ENCODE data around the gene KIF12. TPM values are rescaled to one million over a fixed set of nuclear protein-coding genes. Genes with fewer than 3 reads are reported as not detected.

The KIF12 gene
- total RNA-seq, 1 donor from 2014 or later, result not detected

DNA sequence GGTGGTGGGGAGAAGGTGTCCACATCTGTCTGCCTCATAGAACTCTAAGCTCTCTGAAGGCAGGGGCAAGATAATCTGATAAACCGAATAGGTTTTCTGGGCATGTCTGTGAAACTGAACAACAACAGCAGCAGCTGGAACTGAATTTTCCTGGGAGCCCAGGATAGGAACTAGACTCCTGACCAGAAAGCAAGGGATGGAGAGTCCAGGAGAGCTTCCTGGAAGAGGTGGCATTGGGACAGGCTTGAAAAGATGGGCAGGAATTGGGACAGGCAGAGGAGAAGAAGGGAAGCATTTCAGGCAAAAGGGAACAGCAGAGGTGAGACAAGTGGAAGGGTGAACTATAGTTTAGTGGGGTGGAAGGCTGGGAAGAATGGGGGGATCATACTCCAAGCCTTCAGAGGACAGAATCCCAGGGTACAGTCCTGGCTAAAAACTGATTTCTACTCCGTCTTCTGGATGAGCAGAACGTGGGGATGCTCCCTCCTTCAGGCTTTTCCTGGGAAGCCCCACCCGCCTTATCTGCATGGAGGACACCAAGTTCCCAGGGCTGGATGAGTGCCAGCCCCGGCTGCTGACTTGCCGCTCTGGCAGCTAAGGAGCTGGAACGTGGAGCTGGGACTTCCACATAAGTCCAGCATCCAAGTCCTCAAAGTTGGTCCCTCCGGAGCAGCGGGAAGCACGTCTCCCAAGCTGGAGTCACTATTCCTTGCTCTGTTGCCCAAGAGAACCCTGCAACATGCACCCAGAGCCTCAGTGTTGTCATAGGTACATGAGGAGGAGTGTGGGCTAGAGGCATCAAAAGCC is 13.9 kb upstream of the KIF12 start:
- Mint-ChIP-seq H3K9me3 (no peaks in the 10 kb centered on the region), H3K27ac (ENCODE audit: unreplicated experiment) (no peak overlapping the region), H3K27me3 (ENCODE audit: low read depth) (peaks cover 22% of the 10 kb centered on the region), H3K4me1 (peaks cover 22% of the 10 kb centered on the region), H3K4me3 (no peak overlapping the region), H3K36me3 (ENCODE audit: low read depth) (no peaks in the 10 kb centered on the region)
- DNase-seq (ENCODE audit: low read depth, low spot score), result no peak
- TF ChIP-seq, protein P1, sequence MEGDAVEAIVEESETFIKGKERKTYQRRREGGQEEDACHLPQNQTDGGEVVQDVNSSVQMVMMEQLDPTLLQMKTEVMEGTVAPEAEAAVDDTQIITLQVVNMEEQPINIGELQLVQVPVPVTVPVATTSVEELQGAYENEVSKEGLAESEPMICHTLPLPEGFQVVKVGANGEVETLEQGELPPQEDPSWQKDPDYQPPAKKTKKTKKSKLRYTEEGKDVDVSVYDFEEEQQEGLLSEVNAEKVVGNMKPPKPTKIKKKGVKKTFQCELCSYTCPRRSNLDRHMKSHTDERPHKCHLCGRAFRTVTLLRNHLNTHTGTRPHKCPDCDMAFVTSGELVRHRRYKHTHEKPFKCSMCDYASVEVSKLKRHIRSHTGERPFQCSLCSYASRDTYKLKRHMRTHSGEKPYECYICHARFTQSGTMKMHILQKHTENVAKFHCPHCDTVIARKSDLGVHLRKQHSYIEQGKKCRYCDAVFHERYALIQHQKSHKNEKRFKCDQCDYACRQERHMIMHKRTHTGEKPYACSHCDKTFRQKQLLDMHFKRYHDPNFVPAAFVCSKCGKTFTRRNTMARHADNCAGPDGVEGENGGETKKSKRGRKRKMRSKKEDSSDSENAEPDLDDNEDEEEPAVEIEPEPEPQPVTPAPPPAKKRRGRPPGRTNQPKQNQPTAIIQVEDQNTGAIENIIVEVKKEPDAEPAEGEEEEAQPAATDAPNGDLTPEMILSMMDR (conservative IDR thresholded peaks at IDR 0.05), result no peak

- Mint-ChIP-seq H3K4me3 (no peak overlapping the region), H3K9me3 (no peaks in the 10 kb centered on the region), H3K27me3 (ENCODE audit: low read depth) (peaks cover 27% of the 10 kb centered on the region), H3K36me3 (ENCODE audit: low read depth) (no peaks in the 10 kb centered on the region), H3K4me1 (peaks cover 16% of the 10 kb centered on the region), H3K27ac (ENCODE audit: unreplicated experiment) (no peak overlapping the region)
- DNase-seq (ENCODE audit: low read depth, low spot score), result no peak
- TF ChIP-seq, protein P1 (conservative IDR thresholded peaks at IDR 0.05), result no peak
These were observed 13.2 kb upstream of the KIF12 start for GRCh38 chr9:114112325-114112724.

GRCh38 chr9:114110180-114110579 is 11.1 kb upstream of the KIF12 start:
- H3K4me3 Mint-ChIP-seq, result no peak overlapping the region
- peaks cover 40% of the 10 kb centered on the region for H3K27me3 Mint-ChIP-seq (ENCODE audit: low read depth)
- H3K4me1 Mint-ChIP-seq, result peaks cover 10% of the 10 kb centered on the region
- TF ChIP-seq, protein P1 (conservative IDR thresholded peaks at IDR 0.05), result no peak
- no peaks in the 10 kb centered on the region for H3K36me3 Mint-ChIP-seq (ENCODE audit: low read depth)
- no peaks in the 10 kb centered on the region for H3K9me3 Mint-ChIP-seq
- no peak for DNase-seq (ENCODE audit: low read depth, low spot score)
- H3K27ac Mint-ChIP-seq (ENCODE audit: unreplicated experiment), result no peak overlapping the region

GRCh38 chr9:114109124-114109523 is 10.0 kb upstream of the KIF12 start:
- TF ChIP-seq, protein P1 (conservative IDR thresholded peaks at IDR 0.05), result no peak
- H3K9me3 Mint-ChIP-seq, result no peaks in the 10 kb centered on the region
- H3K36me3 Mint-ChIP-seq (ENCODE audit: low read depth), result no peaks in the 10 kb centered on the region
- peaks cover 10% of the 10 kb centered on the region for H3K4me1 Mint-ChIP-seq
- H3K27ac Mint-ChIP-seq (ENCODE audit: unreplicated experiment), result no peak overlapping the region
- H3K4me3 Mint-ChIP-seq, result no peak overlapping the region
- no peak for DNase-seq (ENCODE audit: low read depth, low spot score)
- peaks cover 49% of the 10 kb centered on the region for H3K27me3 Mint-ChIP-seq (ENCODE audit: low read depth)

- TF ChIP-seq, protein P1 (conservative IDR thresholded peaks at IDR 0.05), result peak; percentile 93
- H3K36me3 Mint-ChIP-seq (ENCODE audit: low read depth), result no peaks in the 10 kb centered on the region
- H3K27me3 Mint-ChIP-seq (ENCODE audit: low read depth), result peaks cover 48% of the 10 kb centered on the region
- H3K4me1 Mint-ChIP-seq, result peaks cover 10% of the 10 kb centered on the region
- H3K9me3 Mint-ChIP-seq, result no peaks in the 10 kb centered on the region
- peak; percentile 87 for DNase-seq (ENCODE audit: low read depth, low spot score)
- H3K27ac Mint-ChIP-seq (ENCODE audit: unreplicated experiment), result no peak overlapping the region
- H3K4me3 Mint-ChIP-seq, result no peak overlapping the region
These were observed 9.1 kb upstream of the KIF12 start for GRCh38 chr9:114108016-114108833.

Measured in neural crest cell (in vitro differentiated cells).